ENCODE results near the gene STAP1.

Gene STAP1

GRCh38 chr4:67571975-67572374 is 13.4 kb downstream of the STAP1 start:
- TF ChIP-seq, protein P1, sequence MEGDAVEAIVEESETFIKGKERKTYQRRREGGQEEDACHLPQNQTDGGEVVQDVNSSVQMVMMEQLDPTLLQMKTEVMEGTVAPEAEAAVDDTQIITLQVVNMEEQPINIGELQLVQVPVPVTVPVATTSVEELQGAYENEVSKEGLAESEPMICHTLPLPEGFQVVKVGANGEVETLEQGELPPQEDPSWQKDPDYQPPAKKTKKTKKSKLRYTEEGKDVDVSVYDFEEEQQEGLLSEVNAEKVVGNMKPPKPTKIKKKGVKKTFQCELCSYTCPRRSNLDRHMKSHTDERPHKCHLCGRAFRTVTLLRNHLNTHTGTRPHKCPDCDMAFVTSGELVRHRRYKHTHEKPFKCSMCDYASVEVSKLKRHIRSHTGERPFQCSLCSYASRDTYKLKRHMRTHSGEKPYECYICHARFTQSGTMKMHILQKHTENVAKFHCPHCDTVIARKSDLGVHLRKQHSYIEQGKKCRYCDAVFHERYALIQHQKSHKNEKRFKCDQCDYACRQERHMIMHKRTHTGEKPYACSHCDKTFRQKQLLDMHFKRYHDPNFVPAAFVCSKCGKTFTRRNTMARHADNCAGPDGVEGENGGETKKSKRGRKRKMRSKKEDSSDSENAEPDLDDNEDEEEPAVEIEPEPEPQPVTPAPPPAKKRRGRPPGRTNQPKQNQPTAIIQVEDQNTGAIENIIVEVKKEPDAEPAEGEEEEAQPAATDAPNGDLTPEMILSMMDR (IDR thresholded peaks at IDR 0.05; ENCODE audit: extremely low read depth, insufficient read depth, missing control alignments): no peak
- no peak for DNase-seq (ENCODE audit: low spot score)
- in situ Hi-C loops (cut with MboI; ENCODE audit: low pct_unique_long_range_greater_than_20kb, low sequenced_read_pairs, unreplicated experiment): no loop called here

DNA sequence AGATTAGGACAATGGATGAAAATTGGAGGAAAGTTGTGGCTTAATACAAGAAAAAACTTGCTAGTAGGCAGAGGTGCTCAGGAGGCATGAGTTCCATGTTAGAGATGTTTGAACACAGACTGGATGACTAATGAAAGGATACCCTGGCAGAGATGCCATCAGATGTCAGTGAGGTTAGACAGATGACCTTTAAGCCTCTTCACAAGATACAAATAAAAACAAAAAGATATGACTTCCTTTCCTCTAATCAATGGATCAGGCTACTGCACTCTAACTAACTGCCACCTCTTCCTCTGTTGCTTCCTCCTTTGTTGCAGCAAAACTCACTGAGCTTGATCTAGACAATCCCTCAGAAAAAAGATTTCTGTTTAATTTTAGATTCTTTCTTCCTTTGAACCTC is 14.7 kb downstream of the STAP1 start:
- DNase-seq (ENCODE audit: low spot score): no peak
- in situ Hi-C loops (cut with MboI; ENCODE audit: low pct_unique_long_range_greater_than_20kb, low sequenced_read_pairs, unreplicated experiment): no loop called here
- TF ChIP-seq, protein P1 (IDR thresholded peaks at IDR 0.05; ENCODE audit: extremely low read depth, insufficient read depth, missing control alignments): no peak

GRCh38 chr4:67575232-67576058 is 16.9 kb downstream of the STAP1 start:
- TF ChIP-seq, protein P1 (IDR thresholded peaks at IDR 0.05; ENCODE audit: extremely low read depth, insufficient read depth, missing control alignments): no peak
- in situ Hi-C loops (cut with MboI; ENCODE audit: low pct_unique_long_range_greater_than_20kb, low sequenced_read_pairs, unreplicated experiment): no loop called here
- DNase-seq (ENCODE audit: low spot score): peak; percentile 48

- TF ChIP-seq, protein P1 (IDR thresholded peaks at IDR 0.05; ENCODE audit: extremely low read depth, insufficient read depth, missing control alignments): no peak
- in situ Hi-C loops (cut with MboI; ENCODE audit: low pct_unique_long_range_greater_than_20kb, low sequenced_read_pairs, unreplicated experiment): no loop called here
- DNase-seq (ENCODE audit: low spot score): no peak
Measured at GRCh38 chr4:67576059-67576466, 17.5 kb downstream of the STAP1 start.

DNA sequence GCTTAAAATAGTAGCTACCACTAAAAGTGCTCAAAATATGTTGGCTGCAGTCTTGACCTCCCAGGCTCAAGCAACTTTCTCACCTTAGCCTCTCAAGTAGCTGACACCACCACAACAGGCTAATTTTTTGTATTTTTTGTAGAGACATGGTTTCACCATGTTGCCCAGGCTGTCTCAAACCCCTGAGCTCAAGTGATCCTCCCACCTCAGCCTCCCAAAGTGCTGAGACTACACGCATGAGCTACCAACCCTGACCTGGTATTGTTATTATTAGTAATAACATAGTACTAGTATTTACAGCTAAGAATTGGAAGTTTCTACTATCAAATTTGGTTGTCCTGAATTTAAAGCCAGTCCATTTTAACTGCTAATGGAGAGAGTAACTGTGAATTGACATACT is 18.0 kb downstream of the STAP1 start:
- in situ Hi-C loops (cut with MboI; ENCODE audit: low pct_unique_long_range_greater_than_20kb, low sequenced_read_pairs, unreplicated experiment): no loop called here
- no peak for DNase-seq (ENCODE audit: low spot score)

DNA sequence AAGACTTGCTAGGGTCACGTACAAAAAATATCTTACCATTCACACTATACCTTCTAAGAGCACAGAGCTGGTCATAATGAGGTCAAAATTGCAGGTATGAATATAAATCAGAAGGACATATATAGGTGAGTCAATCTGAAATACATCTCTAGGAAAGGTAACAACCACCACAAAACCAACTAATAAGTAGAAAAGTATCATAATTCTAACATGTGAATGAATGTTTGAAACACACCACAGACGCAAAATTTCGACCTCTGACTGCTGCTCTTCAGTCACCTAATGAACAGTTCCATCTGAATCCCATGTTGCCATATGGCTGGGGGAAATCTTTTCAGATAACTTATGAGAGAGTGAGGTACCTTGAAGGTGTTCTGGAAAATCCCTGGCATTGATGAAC is 22.1 kb downstream of the STAP1 start:
- in situ Hi-C loops (cut with MboI; ENCODE audit: low pct_unique_long_range_greater_than_20kb, low sequenced_read_pairs, unreplicated experiment): no loop called here
- DNase-seq (ENCODE audit: low spot score): peak; percentile 18
- TF ChIP-seq, protein P1 (IDR thresholded peaks at IDR 0.05; ENCODE audit: extremely low read depth, insufficient read depth, missing control alignments): no peak

More for the DNA sequence above, 18.0 kb downstream of the STAP1 start:
- TF ChIP-seq, protein P1 (IDR thresholded peaks at IDR 0.05; ENCODE audit: extremely low read depth, insufficient read depth, missing control alignments): no peak

All from GM13977 (cell line).